Mesendoderm (in vitro differentiated cells): ENCODE measurements around the gene CD247.

Experiments used
- DNase-seq: peaks from one replicate; pipeline ENCODE4 v3.0.0; 2013
- H2AK5ac ChIP-seq: 2 replicates; pipeline ENCODE4 v1.6.1; 2013; ENCODE audit warnings: low read length, inconsistent platforms
- H2BK120ac ChIP-seq: 2 replicates; pipeline ENCODE4 v1.6.1; 2013; ENCODE audit warnings: low read depth, mild to moderate bottlenecking, low read length, moderate library complexity, mixed read lengths
- H2BK15ac ChIP-seq: replicated peaks from 2 replicates; pipeline ENCODE4 v1.6.1; 2013; ENCODE audit warnings: low read depth, mild to moderate bottlenecking, moderate library complexity
- H2BK5ac ChIP-seq: 2 replicates; pipeline ENCODE4 v1.6.1; 2013; ENCODE audit warnings: low read length, inconsistent platforms
- H3K18ac ChIP-seq: 2 replicates; pipeline ENCODE4 v1.6.1; 2013; ENCODE audit warnings: mild to moderate bottlenecking, low read length, mixed read lengths
- H3K23ac ChIP-seq: one replicate; pipeline ENCODE4 v1.6.1; 2013; ENCODE audit warnings: low read length
- H3K27ac ChIP-seq: 2 replicates; pipeline ENCODE4 v1.5.1; 2013; ENCODE audit warnings: low read depth, mild to moderate bottlenecking, inconsistent platforms, low read length, moderate library complexity
- H3K27me3 ChIP-seq: 2 replicates; pipeline ENCODE4 v1.6.1; 2013; ENCODE audit warnings: low read length, control low read depth, mild to moderate bottlenecking, inconsistent platforms; ENCODE audit not compliant: insufficient read depth, poor library complexity
- H3K36me3 ChIP-seq: 2 replicates; pipeline ENCODE4 v1.6.1; 2013; ENCODE audit warnings: low read length, inconsistent platforms; ENCODE audit not compliant: control insufficient read depth, insufficient read depth
- H3K4ac ChIP-seq: one replicate; pipeline ENCODE4 v1.6.1; 2013; ENCODE audit warnings: low read depth, mild to moderate bottlenecking, low read length, moderate library complexity
- H3K4me1 ChIP-seq: 2 replicates; pipeline ENCODE4 v1.6.1; 2013; ENCODE audit warnings: low read depth, low read length, inconsistent platforms; ENCODE audit not compliant: control insufficient read depth
- H3K4me2 ChIP-seq: 2 replicates; pipeline ENCODE4 v1.6.1; 2013; ENCODE audit warnings: low read length
- H3K4me3 ChIP-seq: 2 replicates; pipeline ENCODE4 v1.5.1; 2013; ENCODE audit warnings: mild to moderate bottlenecking, low read length
- H3K56ac ChIP-seq: one replicate; pipeline ENCODE4 v1.6.1; 2013; ENCODE audit warnings: low read length
- H3K79me1 ChIP-seq: 2 replicates; pipeline ENCODE4 v1.6.1; 2013; ENCODE audit warnings: low read length, inconsistent platforms
- H3K79me2 ChIP-seq: 2 replicates; pipeline ENCODE4 v1.6.1; 2013; ENCODE audit warnings: mild to moderate bottlenecking, low read length; ENCODE audit not compliant: control insufficient read depth, insufficient read depth
- H3K9ac ChIP-seq: 2 replicates; pipeline ENCODE4 v1.6.1; 2013; ENCODE audit warnings: low read length, inconsistent platforms
- H4K5ac ChIP-seq: one replicate; pipeline ENCODE4 v1.6.1; 2013; ENCODE audit warnings: low read length
- H4K8ac ChIP-seq: one replicate; pipeline ENCODE4 v1.6.1; 2013; ENCODE audit warnings: low read depth, mild to moderate bottlenecking, control low read depth, low read length, moderate library complexity
- WGBS: extraction: QIAGEN DNeasy Blood & Tissue Kit; methylation state at CpG from one replicate; pipeline ENCODE4 v1.1.7; 2013; ENCODE audit warnings: low lambda C conversion rate, missing lambda C conversion rate; ENCODE audit not compliant: insufficient coverage; ENCODE audit errors: extremely low coverage; 5-methylcytosine and 5-hydroxymethylcytosine counted together

Gene CD247

GRCh38 chr1:167545349-167545748 is 27.0 kb upstream of the CD247 start:
- Histone ChIP-seq H3K9ac (no peak overlapping the region), H3K18ac (no peak overlapping the region), H3K23ac (no peak overlapping the region), H2AK5ac (no peak overlapping the region), H4K5ac (no peak overlapping the region), H3K56ac (no peak overlapping the region), H3K36me3 (no peaks in the 10 kb centered on the region), H3K4me3 (no peak overlapping the region), H2BK120ac (no peak overlapping the region), H2BK5ac (no peak overlapping the region), H2BK15ac (no peak overlapping the region), H3K4me1 (no peaks in the 10 kb centered on the region), H3K79me1 (peaks cover 2% of the 10 kb centered on the region), H3K4ac (no peak overlapping the region), H3K4me2 (no peak overlapping the region), H3K27ac (no peak overlapping the region), H3K79me2 (no peaks in the 10 kb centered on the region), H3K27me3 (no peaks in the 10 kb centered on the region), H4K8ac (no peak overlapping the region)
- no peak for DNase-seq
- WGBS: no CpG with 5 or more reads among the region's 4 CpGs

- no CpG with 5 or more reads among the region's 3 CpGs for WGBS
Observed at GRCh38 chr1:167544447-167545093, 26.2 kb upstream of the CD247 start.

GRCh38 chr1:167543199-167543990 is 25.1 kb upstream of the CD247 start:
- Histone ChIP-seq H3K79me2 (no peaks in the 10 kb centered on the region), H3K27me3 (no peaks in the 10 kb centered on the region), H3K4ac (no peak overlapping the region), H3K36me3 (no peaks in the 10 kb centered on the region), H4K8ac (no peak overlapping the region), H3K79me1 (no peaks in the 10 kb centered on the region), H2BK15ac (no peak overlapping the region), H3K27ac (no peak overlapping the region), H2BK120ac (no peak overlapping the region), H3K4me1 (no peaks in the 10 kb centered on the region), H3K18ac (no peak overlapping the region), H3K23ac (no peak overlapping the region), H4K5ac (no peak overlapping the region), H3K9ac (no peak overlapping the region), H3K4me2 (no peak overlapping the region), H2AK5ac (no peak overlapping the region), H2BK5ac (no peak overlapping the region), H3K56ac (no peak overlapping the region), H3K4me3 (no peak overlapping the region)
- WGBS: no CpG with 5 or more reads among the region's 13 CpGs
- DNase-seq: no peak

More at GRCh38 chr1:167544447-167545093, 26.2 kb upstream of the CD247 start:
- no peak overlapping the region for H4K5ac ChIP-seq
- DNase-seq: no peak
- no peak overlapping the region for H4K8ac ChIP-seq
- H3K27ac ChIP-seq: no peak overlapping the region
- no peak overlapping the region for H2BK120ac ChIP-seq
- no peak overlapping the region for H2AK5ac ChIP-seq
- H3K36me3 ChIP-seq: no peaks in the 10 kb centered on the region
- H3K23ac ChIP-seq: no peak overlapping the region
- H3K4ac ChIP-seq: no peak overlapping the region
- H3K56ac ChIP-seq: no peak overlapping the region
- H2BK5ac ChIP-seq: no peak overlapping the region
- no peak overlapping the region for H3K18ac ChIP-seq
- no peak overlapping the region for H3K4me3 ChIP-seq
- H3K9ac ChIP-seq: no peak overlapping the region
- H3K79me1 ChIP-seq: no peaks in the 10 kb centered on the region
- no peak overlapping the region for H2BK15ac ChIP-seq
- H3K79me2 ChIP-seq: no peaks in the 10 kb centered on the region
- no peaks in the 10 kb centered on the region for H3K4me1 ChIP-seq
- H3K4me2 ChIP-seq: no peak overlapping the region
- H3K27me3 ChIP-seq: no peaks in the 10 kb centered on the region

GRCh38 chr1:167542109-167543032 is 24.0 kb upstream of the CD247 start:
- Histone ChIP-seq H3K79me2 (no peaks in the 10 kb centered on the region), H3K4me2 (no peak overlapping the region), H3K4me1 (no peaks in the 10 kb centered on the region), H4K5ac (no peak overlapping the region), H3K9ac (no peak overlapping the region), H3K79me1 (no peaks in the 10 kb centered on the region), H3K56ac (no peak overlapping the region), H2BK120ac (no peak overlapping the region), H3K36me3 (no peaks in the 10 kb centered on the region), H4K8ac (no peak overlapping the region), H2BK5ac (no peak overlapping the region), H3K4ac (no peak overlapping the region), H3K27ac (no peak overlapping the region), H2BK15ac (no peak overlapping the region), H3K27me3 (no peaks in the 10 kb centered on the region), H3K4me3 (no peak overlapping the region), H3K23ac (no peak overlapping the region), H2AK5ac (no peak overlapping the region), H3K18ac (no peak overlapping the region)
- DNase-seq: no peak
- no CpG with 5 or more reads among the region's 12 CpGs for WGBS

- Histone ChIP-seq H3K27me3 (no peaks in the 10 kb centered on the region), H3K23ac (no peak overlapping the region), H2BK120ac (no peak overlapping the region), H4K5ac (no peak overlapping the region), H4K8ac (no peak overlapping the region), H3K18ac (no peak overlapping the region), H3K36me3 (no peaks in the 10 kb centered on the region), H2BK5ac (no peak overlapping the region), H2AK5ac (no peak overlapping the region), H3K4me2 (no peak overlapping the region), H3K4me1 (no peaks in the 10 kb centered on the region), H3K79me2 (no peaks in the 10 kb centered on the region), H3K79me1 (no peaks in the 10 kb centered on the region), H3K56ac (no peak overlapping the region), H3K4ac (no peak overlapping the region), H3K9ac (no peak overlapping the region), H3K4me3 (no peak overlapping the region), H2BK15ac (no peak overlapping the region), H3K27ac (no peak overlapping the region)
- no CpG with 5 or more reads among the region's 1 CpG for whole genome bisulfite sequencing
- DNase-seq: no peak
Observed at GRCh38 chr1:167541610-167542009, 23.3 kb upstream of the CD247 start.
